ENCODE data around the gene RNF213.

Gene RNF213

GRCh38 chr17:80423536-80424225 is 163.0 kb downstream of the RNF213 start:
- DNase-seq: no peak

GRCh38 chr17:80424261-80424660 is 163.6 kb downstream of the RNF213 start:
- DNase-seq: no peak

- no peak for DNase-seq
Observed at GRCh38 chr17:80424878-80425765, 164.5 kb downstream of the RNF213 start.

- no peak for DNase-seq
Observed at GRCh38 chr17:80425835-80426426, 165.3 kb downstream of the RNF213 start.

GRCh38 chr17:80426671-80427326 is 166.1 kb downstream of the RNF213 start:
- DNase-seq: peak; percentile 83

- DNase-seq: no peak
Observed at GRCh38 chr17:80427366-80428282, 167.0 kb downstream of the RNF213 start.

- no peak for DNase-seq
Observed at GRCh38 chr17:80428363-80428762, 167.7 kb downstream of the RNF213 start.

- DNase-seq: no peak
Observed at GRCh38 chr17:80428796-80429195, 168.1 kb downstream of the RNF213 start.

- DNase-seq: no peak
Observed at GRCh38 chr17:80429356-80430275, 169.0 kb downstream of the RNF213 start.

- no peak for DNase-seq
Observed at GRCh38 chr17:80430446-80431245, 170.0 kb downstream of the RNF213 start.

GRCh38 chr17:80431246-80432195 is 170.9 kb downstream of the RNF213 start:
- no peak for DNase-seq

GRCh38 chr17:80432350-80432955 is 171.8 kb downstream of the RNF213 start:
- no peak for DNase-seq

- no peak for DNase-seq
Observed at GRCh38 chr17:80432961-80433550, 172.4 kb downstream of the RNF213 start.

GRCh38 chr17:80433916-80434666 is 173.4 kb downstream of the RNF213 start:
- DNase-seq: no peak

- DNase-seq: no peak
Observed at GRCh38 chr17:80437532-80437931, 176.9 kb downstream of the RNF213 start.

- DNase-seq: no peak
Observed at GRCh38 chr17:80438806-80439205, 178.2 kb downstream of the RNF213 start.

- DNase-seq: no peak
Observed at GRCh38 chr17:80439499-80439898, 178.8 kb downstream of the RNF213 start.
